Osteocyte (in vitro differentiated cells): ENCODE measurements around the gene ZNF598. TPM values are rescaled to one million over a fixed set of nuclear protein-coding genes. Genes with fewer than 3 reads are reported as not detected.

Source experiments
- DNase-seq: peaks from one replicate; pipeline ENCODE4 v3.0.0; 2021; ENCODE audit warnings: mixed read lengths; ENCODE audit not compliant: unreplicated experiment; ENCODE audit errors: extremely low spot score
- H3K27ac Mint-ChIP-seq: one replicate; pipeline ENCODE4 v1.8.0; 2021; ENCODE audit warnings: mild to moderate bottlenecking, mixed read lengths; ENCODE audit not compliant: unreplicated experiment
- H3K27me3 Mint-ChIP-seq: one replicate; pipeline ENCODE4 v1.8.0; 2021; ENCODE audit warnings: mixed read lengths; ENCODE audit not compliant: unreplicated experiment
- H3K36me3 Mint-ChIP-seq: one replicate; pipeline ENCODE4 v1.8.0; 2021; ENCODE audit warnings: mixed read lengths; ENCODE audit not compliant: unreplicated experiment
- H3K4me1 Mint-ChIP-seq: one replicate; pipeline ENCODE4 v1.8.0; 2021; ENCODE audit warnings: mixed read lengths; ENCODE audit not compliant: unreplicated experiment
- H3K4me3 Mint-ChIP-seq: one replicate; pipeline ENCODE4 v1.8.0; 2021; ENCODE audit warnings: mild to moderate bottlenecking, moderate library complexity, mixed read lengths; ENCODE audit not compliant: unreplicated experiment
- H3K9me3 Mint-ChIP-seq: one replicate; pipeline ENCODE4 v1.8.0; 2021; ENCODE audit warnings: mixed read lengths; ENCODE audit not compliant: unreplicated experiment
- CTCF ChIP-seq: fragments of 200-600 bp; sonication (generic); IDR thresholded peaks from 2 replicates; pipeline ENCODE4 v1.5.0; 2021; ENCODE audit warnings: antibody characterized with exemption, mild to moderate bottlenecking, moderate library complexity
- total RNA-seq: library from RNA; stranded (reverse); gene quantifications from 2 replicates; pipeline ENCODE4 v1.2.1, GENCODE V29; 2021

ZNF598 gene
- total RNA-seq, 1 donor from 2014 or later: 46.9 TPM

- H3K4me1 Mint-ChIP-seq: no peaks in the 10 kb centered on the region
- H3K27ac Mint-ChIP-seq: no peak overlapping the region
- H3K9me3 Mint-ChIP-seq: no peaks in the 10 kb centered on the region
- no peaks in the 10 kb centered on the region for H3K27me3 Mint-ChIP-seq
- H3K4me3 Mint-ChIP-seq: no peak overlapping the region
- no peaks in the 10 kb centered on the region for H3K36me3 Mint-ChIP-seq
- no peak for DNase-seq
- TF ChIP-seq CTCF: no peak
Observed at GRCh38 chr16:1953734-1954133, 55.9 kb downstream of the ZNF598 start.

GRCh38 chr16:1950559-1950958 is 59.1 kb downstream of the ZNF598 start:
- Mint-ChIP-seq H3K27me3 (no peaks in the 10 kb centered on the region), H3K4me1 (no peaks in the 10 kb centered on the region)

GRCh38 chr16:1950047-1950446 is 59.6 kb downstream of the ZNF598 start:
- no peaks in the 10 kb centered on the region for H3K4me1 Mint-ChIP-seq
- DNase-seq: no peak
- no peak overlapping the region for H3K4me3 Mint-ChIP-seq
- no peaks in the 10 kb centered on the region for H3K27me3 Mint-ChIP-seq
- TF ChIP-seq CTCF: no peak
- H3K36me3 Mint-ChIP-seq: no peaks in the 10 kb centered on the region
- no peak overlapping the region for H3K27ac Mint-ChIP-seq
- no peaks in the 10 kb centered on the region for H3K9me3 Mint-ChIP-seq

More at GRCh38 chr16:1950559-1950958, 59.1 kb downstream of the ZNF598 start:
- Mint-ChIP-seq H3K27ac (no peak overlapping the region), H3K4me3 (no peak overlapping the region), H3K36me3 (no peaks in the 10 kb centered on the region), H3K9me3 (no peaks in the 10 kb centered on the region)
- DNase-seq: no peak
- no peak for TF ChIP-seq CTCF

GRCh38 chr16:1949507-1949906 is 60.1 kb downstream of the ZNF598 start:
- H3K4me1 Mint-ChIP-seq: no peaks in the 10 kb centered on the region
- no peaks in the 10 kb centered on the region for H3K9me3 Mint-ChIP-seq
- no peak overlapping the region for H3K27ac Mint-ChIP-seq
- H3K36me3 Mint-ChIP-seq: no peaks in the 10 kb centered on the region
- DNase-seq: no peak
- no peaks in the 10 kb centered on the region for H3K27me3 Mint-ChIP-seq
- no peak for TF ChIP-seq CTCF
- no peak overlapping the region for H3K4me3 Mint-ChIP-seq

Other genes with a start within 250 kb of the ZNF598 start
- gene NME3, start 238.3 kb downstream of the ZNF598 start, total RNA-seq: 45.8 and 48.8 TPM in 2 replicates
- 21.5 and 22.4 TPM in 2 replicates for gene EME2, start 237.0 kb downstream of the ZNF598 start, total RNA-seq
- 70.9 and 73.9 TPM in 2 replicates for gene MRPS34, start 236.7 kb downstream of the ZNF598 start, total RNA-seq
- 52.8 and 53.4 TPM in 2 replicates for gene SPSB3, start 227.2 kb downstream of the ZNF598 start, total RNA-seq
- gene NUBP2, start 226.9 kb downstream of the ZNF598 start, total RNA-seq: 55.5 and 56.3 TPM in 2 replicates
- 0.34 and 0.43 TPM in 2 replicates for gene IGFALS, start 216.1 kb downstream of the ZNF598 start, total RNA-seq
- gene HAGH, start 183.0 kb downstream of the ZNF598 start, total RNA-seq: 55.0 and 57.0 TPM in 2 replicates
- gene FAHD1, start 182.6 kb downstream of the ZNF598 start, total RNA-seq: 25.9 and 29.5 TPM in 2 replicates
- 0.63 and 1.2 TPM in 2 replicates for gene MEIOB, start 137.7 kb downstream of the ZNF598 start, total RNA-seq
- not detected in 2 replicates for gene HS3ST6, start 91.4 kb downstream of the ZNF598 start, total RNA-seq
- 17.1 and 21.0 TPM in 2 replicates for gene MSRB1, start 66.6 kb downstream of the ZNF598 start, total RNA-seq
- gene RPL3L, start 55.1 kb downstream of the ZNF598 start, total RNA-seq: 1.2 TPM in 1 of 2 replicates, not detected in the other
- 126 TPM in 2 replicates for gene NDUFB10, start 50.3 kb downstream of the ZNF598 start, total RNA-seq
- gene RPS2, start 45.0 kb downstream of the ZNF598 start, total RNA-seq: 2,261 and 2,286 TPM in 2 replicates
- 0.46 TPM in 1 of 2 replicates, not detected in the other for gene RNF151, start 43.0 kb downstream of the ZNF598 start, total RNA-seq
- 29.9 and 32.0 TPM in 2 replicates for gene TBL3, start 37.8 kb downstream of the ZNF598 start, total RNA-seq
- gene NOXO1, start 28.4 kb downstream of the ZNF598 start, total RNA-seq: 0.54 and 0.91 TPM in 2 replicates
- 21.2 and 24.7 TPM in 2 replicates for gene GFER, start 25.6 kb downstream of the ZNF598 start, total RNA-seq
- 0.57 and 0.91 TPM in 2 replicates for gene SYNGR3, start 19.9 kb downstream of the ZNF598 start, total RNA-seq
- 4.1 and 4.4 TPM in 2 replicates for gene NPW, start 10.0 kb upstream of the ZNF598 start, total RNA-seq
- gene NHERF2, start 17.1 kb upstream of the ZNF598 start, total RNA-seq: 143 and 146 TPM in 2 replicates
- 22.2 and 24.3 TPM in 2 replicates for gene NTHL1, start 38.0 kb upstream of the ZNF598 start, total RNA-seq
- 183 and 194 TPM in 2 replicates for gene TSC2, start 38.2 kb upstream of the ZNF598 start, total RNA-seq
- gene PKD1, start 126.1 kb upstream of the ZNF598 start, total RNA-seq: 169 and 188 TPM in 2 replicates
- gene RAB26, start 138.8 kb upstream of the ZNF598 start, total RNA-seq: 2.0 and 3.4 TPM in 2 replicates
- 78.1 and 84.9 TPM in 2 replicates for gene TRAF7, start 146.0 kb upstream of the ZNF598 start, total RNA-seq
- 2.4 and 3.7 TPM in 2 replicates for gene CASKIN1, start 186.8 kb upstream of the ZNF598 start, total RNA-seq
- 57.6 and 60.2 TPM in 2 replicates for gene MLST8, start 195.6 kb upstream of the ZNF598 start, total RNA-seq
- 6.6 and 10.1 TPM in 2 replicates for gene BRICD5, start 201.0 kb upstream of the ZNF598 start, total RNA-seq
- gene PGP, start 205.0 kb upstream of the ZNF598 start, total RNA-seq: 14.1 and 15.0 TPM in 2 replicates
- gene E4F1, start 213.8 kb upstream of the ZNF598 start, total RNA-seq: 24.3 and 26.9 TPM in 2 replicates
- 1.2 and 1.7 TPM in 2 replicates for gene DNASE1L2, start 226.6 kb upstream of the ZNF598 start, total RNA-seq
- gene ECI1, start 241.8 kb upstream of the ZNF598 start, total RNA-seq: 46.4 and 48.1 TPM in 2 replicates